ENCODE data around the gene MC3R. TPM values are rescaled to one million over a fixed set of nuclear protein-coding genes. Genes with fewer than 3 reads are reported as not detected.

The MC3R gene
- total and polyA plus RNA-seq, 2 of the 8 experiments (the other 6 are each of a cell fraction or from before 2014, with no cell fraction given), result not detected

GRCh38 chr20:56207656-56208055 lies 40.9 kb upstream of the MC3R start:
- no peak overlapping the region for H3K18ac ChIP-seq (ENCODE audit: extremely low read depth, low read length)
- H4K5ac ChIP-seq (ENCODE audit: insufficient read length, low read depth, low read length), result no peak overlapping the region
- POLR2A ChIA-PET (ENCODE audit: partially characterized antibody), result no interaction called here
- H2AK5ac ChIP-seq (ENCODE audit: low read depth, low read length), result no peak overlapping the region
- H3K79me1 ChIP-seq (ENCODE audit: low read depth, low read length), result no peaks in the 10 kb centered on the region
- no peaks in the 10 kb centered on the region; a peak in 1 of 7 replicates for H3K4me1 ChIP-seq (replicated peaks in 1 of 4; ENCODE audit: control insufficient read depth in 3 of 4, insufficient read depth in 4 of 4, low read length in 3 of 4)
- no peak overlapping the region for H3K14ac ChIP-seq (ENCODE audit: insufficient read length)
- H3K4me2 ChIP-seq (ENCODE audit: insufficient read depth in 1 of 2, low read depth in 2 of 2, low read length in 2 of 2), result no peak overlapping the region
- no peak for FAIRE-seq
- CTCF ChIA-PET (ENCODE audit: partially characterized antibody), result no interaction called here
- H2BK5ac ChIP-seq (ENCODE audit: low read depth, low read length), result no peak overlapping the region
- H3K4ac ChIP-seq (replicated peaks; ENCODE audit: insufficient read length, low read depth, low read length), result no peak overlapping the region
- no peak overlapping the region for H3K23ac ChIP-seq (ENCODE audit: insufficient read length)
- no peak overlapping the region for H2BK120ac ChIP-seq (replicated peaks; ENCODE audit: low read depth, low read length)
- H3K23me2 ChIP-seq (ENCODE audit: low read depth, low read length), result no peaks in the 10 kb centered on the region
- H3K56ac ChIP-seq (replicated peaks; ENCODE audit: insufficient read length, low read depth, low read length), result no peak overlapping the region
- no peak overlapping the region for H2BK20ac ChIP-seq (ENCODE audit: low read length)
- H3K36me3 ChIP-seq (ENCODE audit: control insufficient read depth in 2 of 4, insufficient read depth in 4 of 4, low read length in 3 of 4), result no peaks in the 10 kb centered on the region
- H3K27me3 ChIP-seq (replicated peaks in 1 of 4; ENCODE audit: control insufficient read depth in 3 of 4, extremely low read depth in 1 of 4, insufficient read depth in 3 of 4, low read length in 3 of 4), result no peaks in the 10 kb centered on the region; a peak in 1 of 7 replicates
- no peak overlapping the region for H4K91ac ChIP-seq (replicated peaks; ENCODE audit: insufficient read length, low read length)
- no peak overlapping the region for H2BK15ac ChIP-seq (ENCODE audit: low read length)
- H3K27ac ChIP-seq (ENCODE audit: low read depth, low read length), result no peak overlapping the region
- no peak overlapping the region for H4K8ac ChIP-seq (ENCODE audit: extremely low read depth, insufficient read depth, low read length)
- no peaks in the 10 kb centered on the region for H3K79me2 ChIP-seq (ENCODE audit: control insufficient read depth in 1 of 2, insufficient read depth in 2 of 2, low read length in 2 of 2)
- H2BK12ac ChIP-seq (ENCODE audit: low read depth, low read length), result no peak overlapping the region
- WGBS, 2 experiments (ENCODE audit: extremely low coverage in 1 of 2, insufficient coverage in 1 of 2, insufficient read length in 1 of 2, insufficient replicate concordance in 2 of 2, low coverage in 1 of 2, low lambda C conversion rate in 2 of 2, missing lambda C conversion rate in 1 of 2), result 71% methylated on average over 4 of the region's 4 CpGs; no CpG with 5 or more reads in 1 of the 2 experiments
- no peak overlapping the region for H2AFZ ChIP-seq (ENCODE audit: low read length)
- H3K9ac ChIP-seq (replicated peaks in 1 of 4; ENCODE audit: extremely low read depth in 1 of 4, low read depth in 3 of 4, low read length in 3 of 4), result no peak overlapping the region
- H4K20me1 ChIP-seq (replicated peaks in 1 of 2; ENCODE audit: control insufficient read depth in 1 of 2, insufficient read depth in 2 of 2, low read length in 2 of 2), result no peaks in the 10 kb centered on the region
- no peak for DNase-seq (ENCODE audit: low read depth in 1 of 2, low spot score in 2 of 2)
- H3K9me3 ChIP-seq (ENCODE audit: insufficient read depth in 2 of 2, low read depth in 1 of 2, low read length in 1 of 2), result peaks cover 38 to 69% of the 10 kb centered on the region in 2 experiments
- no peak overlapping the region for H3K4me3 ChIP-seq (ENCODE audit: extremely low read depth in 1 of 4, insufficient read depth in 2 of 4, low read depth in 3 of 4, low read length in 4 of 4)
- no peak for TF ChIP-seq TCF12 (IDR thresholded peaks at IDR 0.05; ENCODE audit: low read depth, low read length)
- TF ChIP-seq GTF2F1 (IDR thresholded peaks at IDR 0.05; ENCODE audit: borderline replicate concordance, low read depth, low read length), result no peak
- no peak for TF ChIP-seq HDAC2 (IDR thresholded peaks at IDR 0.05; ENCODE audit: borderline replicate concordance in 1 of 2, low read depth in 2 of 2, low read length in 2 of 2)
- TF ChIP-seq RAD21 (IDR thresholded peaks at IDR 0.05 in 1 of 2, conservative IDR thresholded peaks at IDR 0.05 in 1 of 2; ENCODE audit: low read depth in 2 of 2, low read length in 2 of 2), result no peak
- TF ChIP-seq BRCA1 (IDR thresholded peaks at IDR 0.05; ENCODE audit: low read depth, low read length), result no peak
- TF ChIP-seq JUND (IDR thresholded peaks at IDR 0.05; ENCODE audit: low read length), result no peak
- TF ChIP-seq CEBPB (IDR thresholded peaks at IDR 0.05; ENCODE audit: low read depth, low read length), result no peak
- no peak for TF ChIP-seq MAFK (IDR thresholded peaks at IDR 0.05; ENCODE audit: low read depth, low read length)
- TF ChIP-seq PHF8 (conservative IDR thresholded peaks at IDR 0.05; ENCODE audit: low read depth, low read length), result no peak
- no peak for TF ChIP-seq TAF7 (optimal IDR thresholded peaks at IDR 0.05; ENCODE audit: borderline replicate concordance, low read depth, low read length)
- TF ChIP-seq RXRA (IDR thresholded peaks at IDR 0.05; ENCODE audit: insufficient read depth, low read depth, low read length), result no peak
- TF ChIP-seq JUN (IDR thresholded peaks at IDR 0.05; ENCODE audit: low read depth, low read length), result no peak
- no peak for TF ChIP-seq E2F6 (IDR thresholded peaks at IDR 0.05)
- TF ChIP-seq CBX5 (IDR thresholded peaks at IDR 0.05; ENCODE audit: low read depth, low read length), result no peak
